ENCODE data around the gene KCTD17.

KCTD17 gene

GRCh38 chr22:37080838-37081237 is 29.3 kb downstream of the KCTD17 start:
- DNase-seq (ENCODE audit: low spot score) = no peak
- in situ Hi-C loops (cut with MboI; ENCODE audit: low pct_unique_long_range_greater_than_20kb, low sequenced_read_pairs, unreplicated experiment) = no loop called here
- no peak for TF ChIP-seq CTCF (IDR thresholded peaks at IDR 0.05; ENCODE audit: extremely low read depth, insufficient read depth, missing control alignments)

- no peak for DNase-seq (ENCODE audit: low spot score)
- in situ Hi-C loops (cut with MboI; ENCODE audit: low pct_unique_long_range_greater_than_20kb, low sequenced_read_pairs, unreplicated experiment) = no loop called here
- TF ChIP-seq CTCF (IDR thresholded peaks at IDR 0.05; ENCODE audit: extremely low read depth, insufficient read depth, missing control alignments) = no peak
These were observed 30.8 kb downstream of the KCTD17 start for GRCh38 chr22:37082251-37082873.

GRCh38 chr22:37083914-37084313 is 32.4 kb downstream of the KCTD17 start:
- in situ Hi-C loops (cut with MboI; ENCODE audit: low pct_unique_long_range_greater_than_20kb, low sequenced_read_pairs, unreplicated experiment) = no loop called here
- no peak for TF ChIP-seq CTCF (IDR thresholded peaks at IDR 0.05; ENCODE audit: extremely low read depth, insufficient read depth, missing control alignments)
- DNase-seq (ENCODE audit: low spot score) = no peak

- DNase-seq (ENCODE audit: low spot score) = no peak
- TF ChIP-seq CTCF (IDR thresholded peaks at IDR 0.05; ENCODE audit: extremely low read depth, insufficient read depth, missing control alignments) = no peak
- in situ Hi-C loops (cut with MboI; ENCODE audit: low pct_unique_long_range_greater_than_20kb, low sequenced_read_pairs, unreplicated experiment) = no loop called here
These were observed 32.8 kb downstream of the KCTD17 start for GRCh38 chr22:37084385-37084784.

GRCh38 chr22:37086184-37086583 is 34.6 kb downstream of the KCTD17 start:
- TF ChIP-seq CTCF (IDR thresholded peaks at IDR 0.05; ENCODE audit: extremely low read depth, insufficient read depth, missing control alignments) = no peak
- in situ Hi-C loops (cut with MboI; ENCODE audit: low pct_unique_long_range_greater_than_20kb, low sequenced_read_pairs, unreplicated experiment) = no loop called here
- no peak for DNase-seq (ENCODE audit: low spot score)

GRCh38 chr22:37088108-37088605 is 36.6 kb downstream of the KCTD17 start:
- DNase-seq (ENCODE audit: low spot score) = no peak
- in situ Hi-C loops (cut with MboI; ENCODE audit: low pct_unique_long_range_greater_than_20kb, low sequenced_read_pairs, unreplicated experiment) = no loop called here
- TF ChIP-seq CTCF (IDR thresholded peaks at IDR 0.05; ENCODE audit: extremely low read depth, insufficient read depth, missing control alignments) = no peak
